ENCODE measurements around the gene SRBD1. TPM values are rescaled to one million over a fixed set of nuclear protein-coding genes. Genes with fewer than 3 reads are reported as not detected.

SRBD1 gene
- total and polyA plus RNA-seq, 7 experiments from 2014 or later = 14.0 to 28.1 (median 19.6) TPM

- H3K36me3 ChIP-seq (ENCODE audit: control insufficient read depth in 2 of 3, insufficient read depth in 3 of 3, low read length in 3 of 3) = no peaks in the 10 kb centered on the region
- no peaks in the 10 kb centered on the region for H3K4me1 ChIP-seq (ENCODE audit: control insufficient read depth in 2 of 2, insufficient read depth in 2 of 2, low read length in 2 of 2)
- no peak overlapping the region for H3K27ac ChIP-seq (ENCODE audit: low read depth, low read length)
- ATAC-seq (no peak), DNase-seq (no peak)
- CTCF ChIA-PET = no interaction called here
- intact Hi-C loops (cut with micrococcal nuclease) = no loop called here
- H3K4me3 ChIP-seq (ENCODE audit: low read length) = no peak overlapping the region
- Mint-ChIP-seq H3K4me3 (no peak overlapping the region), H3K36me3 (peaks cover 0 to 3% (median 0%) of the 10 kb centered on the region in 5 donors), H3K27me3 (peaks cover 4 to 28% (median 9%) of the 10 kb centered on the region in 5 donors), H3K9me3 (peaks cover 0 to 3% (median 0%) of the 10 kb centered on the region in 11 donors), H3K27ac (no peak overlapping the region), H3K4me1 (no peaks in the 10 kb centered on the region)
- no peaks in the 10 kb centered on the region for H3K9me3 ChIP-seq (ENCODE audit: control insufficient read depth in 2 of 3, low read length in 3 of 3)
- no peaks in the 10 kb centered on the region for H3K27me3 ChIP-seq (ENCODE audit: control insufficient read depth in 2 of 2, insufficient read depth in 2 of 2, low read length in 2 of 2)
- POLR2A ChIA-PET = no interaction called here
Measured at GRCh38 chr2:45343251-45344017, 267.6 kb downstream of the SRBD1 start.

- Mint-ChIP-seq H3K36me3 (peaks cover 0 to 3% (median 0%) of the 10 kb centered on the region in 5 donors), H3K9me3 (peaks cover 0 to 2% (median 0%) of the 10 kb centered on the region in 11 donors), H3K4me1 (no peaks in the 10 kb centered on the region), H3K4me3 (no peak overlapping the region), H3K27ac (no peak overlapping the region), H3K27me3 (peaks cover 5 to 27% (median 9%) of the 10 kb centered on the region in 5 donors)
- Histone ChIP-seq H3K36me3 (ENCODE audit: control insufficient read depth in 2 of 3, insufficient read depth in 3 of 3, low read length in 3 of 3) (no peaks in the 10 kb centered on the region), H3K4me1 (ENCODE audit: control insufficient read depth in 2 of 2, insufficient read depth in 2 of 2, low read length in 2 of 2) (no peaks in the 10 kb centered on the region), H3K27me3 (ENCODE audit: control insufficient read depth in 2 of 2, insufficient read depth in 2 of 2, low read length in 2 of 2) (no peaks in the 10 kb centered on the region), H3K4me3 (ENCODE audit: low read length) (no peak overlapping the region), H3K27ac (ENCODE audit: low read depth, low read length) (no peak overlapping the region), H3K9me3 (ENCODE audit: control insufficient read depth in 2 of 3, low read length in 3 of 3) (no peaks in the 10 kb centered on the region)
- DNase-seq (no peak), ATAC-seq (no peak)
- CTCF ChIA-PET = no interaction called here
- intact Hi-C loops (cut with micrococcal nuclease) = no loop called here
- POLR2A ChIA-PET = no interaction called here
Measured at GRCh38 chr2:45340318-45340717, 270.7 kb downstream of the SRBD1 start.

DNA sequence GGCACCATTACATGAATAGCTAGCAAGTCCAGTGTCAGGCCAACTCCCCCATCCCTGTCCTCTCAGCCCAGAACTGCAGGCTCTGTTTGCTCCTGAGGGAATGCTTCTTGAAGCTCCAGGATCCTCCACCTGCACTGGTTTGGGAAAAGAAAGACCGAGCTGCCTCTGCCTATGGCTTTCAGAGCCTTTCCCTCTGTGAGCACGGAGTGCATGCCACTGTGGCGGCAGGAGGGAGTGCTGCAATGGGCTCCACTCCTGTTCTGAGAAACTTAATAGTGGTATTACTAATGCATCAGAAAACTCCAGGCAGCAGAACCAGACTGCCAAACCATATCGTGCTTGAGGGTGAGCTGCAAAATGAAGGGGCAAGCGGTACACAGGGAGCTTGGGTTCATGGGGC is 271.8 kb downstream of the SRBD1 start:
- no peak for DNase-seq
- ChIA-PET POLR2A (no interaction called here), CTCF (no interaction called here)
- no peaks in the 10 kb centered on the region for H3K36me3 ChIP-seq (ENCODE audit: control insufficient read depth in 2 of 3, insufficient read depth in 3 of 3, low read length in 3 of 3)
- H3K4me1 Mint-ChIP-seq = no peaks in the 10 kb centered on the region
- peaks cover 0 to 2% (median 0%) of the 10 kb centered on the region in 11 donors for H3K9me3 Mint-ChIP-seq
- no peak overlapping the region for H3K27ac Mint-ChIP-seq
- no peaks in the 10 kb centered on the region for H3K9me3 ChIP-seq (ENCODE audit: control insufficient read depth in 2 of 3, low read length in 3 of 3)
- intact Hi-C loops (cut with micrococcal nuclease) = no loop called here
- no peaks in the 10 kb centered on the region for H3K36me3 Mint-ChIP-seq
- H3K27me3 ChIP-seq (ENCODE audit: control insufficient read depth in 2 of 2, insufficient read depth in 2 of 2, low read length in 2 of 2) = no peaks in the 10 kb centered on the region
- H3K4me3 ChIP-seq (ENCODE audit: low read length) = no peak overlapping the region
- no peak overlapping the region for H3K4me3 Mint-ChIP-seq
- H3K4me1 ChIP-seq (ENCODE audit: control insufficient read depth in 2 of 2, insufficient read depth in 2 of 2, low read length in 2 of 2) = no peaks in the 10 kb centered on the region
- peaks cover 0 to 16% (median 5%) of the 10 kb centered on the region in 5 donors for H3K27me3 Mint-ChIP-seq
- no peak overlapping the region for H3K27ac ChIP-seq (ENCODE audit: low read depth, low read length)
- no peak for ATAC-seq

Other genes with a start within 250 kb of the SRBD1 start
- gene PRKCE, start 40.4 kb upstream of the SRBD1 start, total RNA-seq = 10 to 100 TPM; 18.5 to 37.9 (median 20.4) TPM
- gene PRKCE, start 40.4 kb upstream of the SRBD1 start, polyA plus RNA-seq = 1 to 10 TPM; 1.4 to 2.3 TPM

All from naive thymus-derived CD4-positive, alpha-beta T cell (primary cell).